ENCODE data around the gene HDAC7.
A peak's percentile ranks its signal among the peaks of the same experiment; 100 is the strongest.

GRCh38 chr12:47742253-47742825 lies 77.4 kb downstream of the HDAC7 start:
- TF ChIP-seq CBX1 (IDR thresholded peaks at IDR 0.05; ENCODE audit: low read depth) (no peak), RAD21 (CRISPR knock-in tag; IDR thresholded peaks at IDR 0.05) (peak; percentile 72), MAFG (CRISPR knock-in tag; IDR thresholded peaks at IDR 0.05) (no peak), MEF2D (CRISPR knock-in tag; IDR thresholded peaks at IDR 0.05) (no peak), EZH2 (conservative IDR thresholded peaks at IDR 0.05; ENCODE audit: low read depth, low read length) (no peak), POLR2AphosphoS5 (IDR thresholded peaks at IDR 0.05; ENCODE audit: low read depth, low read length) (no peak), CTCF (CRISPR knock-in tag; IDR thresholded peaks at IDR 0.05) (peak; percentile 89), ZSCAN5A (CRISPR knock-in tag; IDR thresholded peaks at IDR 0.05; ENCODE audit: borderline replicate concordance) (no peak), ZNF768 (CRISPR knock-in tag; IDR thresholded peaks at IDR 0.05) (peak; percentile 83), HNRNPH1 (optimal IDR thresholded peaks at IDR 0.05; ENCODE audit: low read depth, low read length) (no peak), PHF21A (CRISPR knock-in tag; IDR thresholded peaks at IDR 0.05) (no peak)
- TF ChIP-seq, protein P1, sequence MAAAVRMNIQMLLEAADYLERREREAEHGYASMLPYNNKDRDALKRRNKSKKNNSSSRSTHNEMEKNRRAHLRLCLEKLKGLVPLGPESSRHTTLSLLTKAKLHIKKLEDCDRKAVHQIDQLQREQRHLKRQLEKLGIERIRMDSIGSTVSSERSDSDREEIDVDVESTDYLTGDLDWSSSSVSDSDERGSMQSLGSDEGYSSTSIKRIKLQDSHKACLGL (CRISPR knock-in tag; IDR thresholded peaks at IDR 0.05) = no peak
- TF ChIP-seq, protein P2, sequence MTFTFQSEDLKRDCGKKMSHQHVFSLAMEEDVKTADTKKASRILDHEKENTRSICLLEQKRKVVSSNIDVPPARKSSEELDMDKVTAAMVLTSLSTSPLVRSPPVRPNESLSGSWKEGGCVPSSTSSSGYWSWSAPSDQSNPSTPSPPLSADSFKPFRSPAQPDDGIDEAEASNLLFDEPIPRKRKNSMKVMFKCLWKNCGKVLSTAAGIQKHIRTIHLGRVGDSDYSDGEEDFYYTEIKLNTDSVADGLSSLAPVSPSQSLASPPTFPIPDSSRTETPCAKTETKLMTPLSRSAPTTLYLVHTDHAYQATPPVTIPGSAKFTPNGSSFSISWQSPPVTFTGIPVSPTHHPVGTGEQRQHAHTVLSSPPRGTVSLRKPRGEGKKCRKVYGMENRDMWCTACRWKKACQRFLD (CRISPR knock-in tag; IDR thresholded peaks at IDR 0.05; ENCODE audit: borderline replicate concordance) = no peak
- TF ChIP-seq, protein P3, sequence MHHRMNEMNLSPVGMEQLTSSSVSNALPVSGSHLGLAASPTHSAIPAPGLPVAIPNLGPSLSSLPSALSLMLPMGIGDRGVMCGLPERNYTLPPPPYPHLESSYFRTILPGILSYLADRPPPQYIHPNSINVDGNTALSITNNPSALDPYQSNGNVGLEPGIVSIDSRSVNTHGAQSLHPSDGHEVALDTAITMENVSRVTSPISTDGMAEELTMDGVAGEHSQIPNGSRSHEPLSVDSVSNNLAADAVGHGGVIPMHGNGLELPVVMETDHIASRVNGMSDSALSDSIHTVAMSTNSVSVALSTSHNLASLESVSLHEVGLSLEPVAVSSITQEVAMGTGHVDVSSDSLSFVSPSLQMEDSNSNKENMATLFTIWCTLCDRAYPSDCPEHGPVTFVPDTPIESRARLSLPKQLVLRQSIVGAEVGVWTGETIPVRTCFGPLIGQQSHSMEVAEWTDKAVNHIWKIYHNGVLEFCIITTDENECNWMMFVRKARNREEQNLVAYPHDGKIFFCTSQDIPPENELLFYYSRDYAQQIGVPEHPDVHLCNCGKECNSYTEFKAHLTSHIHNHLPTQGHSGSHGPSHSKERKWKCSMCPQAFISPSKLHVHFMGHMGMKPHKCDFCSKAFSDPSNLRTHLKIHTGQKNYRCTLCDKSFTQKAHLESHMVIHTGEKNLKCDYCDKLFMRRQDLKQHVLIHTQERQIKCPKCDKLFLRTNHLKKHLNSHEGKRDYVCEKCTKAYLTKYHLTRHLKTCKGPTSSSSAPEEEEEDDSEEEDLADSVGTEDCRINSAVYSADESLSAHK (CRISPR knock-in tag; IDR thresholded peaks at IDR 0.05; ENCODE audit: borderline replicate concordance) = no peak

All from HepG2 (cell line).